Renal pelvis (tissue), 4 donors: ENCODE measurements around the gene DACT3. TPM values are rescaled to one million over a fixed set of nuclear protein-coding genes. Genes with fewer than 3 reads are reported as not detected.
A peak's percentile ranks its signal among the peaks of the same experiment; 100 is the strongest.

Experiments
- DNase-seq: peaks from one replicate; pipeline ENCODE4 v3.0.0-alpha.2; 2013
- polyA plus RNA-seq, 3 donors: library from polyadenylated mRNA; unstranded; fragments of 120-200 nt; gene quantifications; one replicate each; pipeline ENCODE4 v1.2.1, GENCODE V29; 2013; ENCODE audit not compliant: insufficient read length in 3 of 3

DACT3 gene
- polyA plus RNA-seq, 3 donors, result 21.3 to 28.5 (median 23.0) TPM

GRCh38 chr19:46600384-46601317 is 60.3 kb downstream of the DACT3 start:
- peak; percentile 98 for DNase-seq

- no peak for DNase-seq
These were observed 61.1 kb downstream of the DACT3 start for GRCh38 chr19:46599716-46600373.

GRCh38 chr19:46598372-46598917 is 62.5 kb downstream of the DACT3 start:
- no peak for DNase-seq

Other genes starting within 250 kb of the DACT3 start
- 10 to 100 TPM; 50.7 to 67.3 (median 62.1) TPM for gene CCDC8, start 247.6 kb downstream of the DACT3 start, polyA plus RNA-seq
- under 1 TPM; 0.41 to 0.60 (median 0.46) TPM for gene PNMA8C, start 232.2 kb downstream of the DACT3 start, polyA plus RNA-seq
- 10 to 100 TPM; 45.5 to 62.7 (median 47.2) TPM for gene PNMA8A, start 189.6 kb downstream of the DACT3 start, polyA plus RNA-seq
- gene PNMA8B, start 165.3 kb downstream of the DACT3 start, polyA plus RNA-seq, result 1 to 10 TPM; 3.5 to 5.3 (median 4.7) TPM
- gene CALM3, start 59.9 kb downstream of the DACT3 start, polyA plus RNA-seq, result 100 to 1,000 TPM; 397 to 507 (median 417) TPM
- gene PTGIR, start 36.1 kb downstream of the DACT3 start, polyA plus RNA-seq, result 1 to 10 TPM; 2.5 to 3.1 (median 2.6) TPM
- 1 to 10 TPM; 4.4 to 7.3 (median 6.0) TPM for gene GNG8, start 25.0 kb downstream of the DACT3 start, polyA plus RNA-seq
- 10 to 100 TPM; 41.3 to 49.1 (median 42.7) TPM for gene PRKD2, start 55.9 kb upstream of the DACT3 start, polyA plus RNA-seq
- 10 to 100 TPM; 21.2 to 29.7 (median 26.4) TPM for gene FKRP, start 84.9 kb upstream of the DACT3 start, polyA plus RNA-seq
- gene STRN4, start 85.3 kb upstream of the DACT3 start, polyA plus RNA-seq, result 100 to 1,000 TPM in 1 of 3 donors, 10 to 100 TPM in 2; 92.2 to 105 (median 92.8) TPM
- 10 to 100 TPM; 45.9 to 54.0 (median 50.2) TPM for gene SLC1A5, start 127.4 kb upstream of the DACT3 start, polyA plus RNA-seq
- 100 to 1,000 TPM in 1 of 3 donors, 10 to 100 TPM in 2; 92.3 to 114 (median 96.9) TPM for gene AP2S1, start 189.7 kb upstream of the DACT3 start, polyA plus RNA-seq
- 10 to 100 TPM; 49.7 to 56.1 (median 52.2) TPM for gene ARHGAP35, start 199.8 kb upstream of the DACT3 start, polyA plus RNA-seq